Measurements from ENCODE around the gene ZNF329.

ZNF329 gene

DNA sequence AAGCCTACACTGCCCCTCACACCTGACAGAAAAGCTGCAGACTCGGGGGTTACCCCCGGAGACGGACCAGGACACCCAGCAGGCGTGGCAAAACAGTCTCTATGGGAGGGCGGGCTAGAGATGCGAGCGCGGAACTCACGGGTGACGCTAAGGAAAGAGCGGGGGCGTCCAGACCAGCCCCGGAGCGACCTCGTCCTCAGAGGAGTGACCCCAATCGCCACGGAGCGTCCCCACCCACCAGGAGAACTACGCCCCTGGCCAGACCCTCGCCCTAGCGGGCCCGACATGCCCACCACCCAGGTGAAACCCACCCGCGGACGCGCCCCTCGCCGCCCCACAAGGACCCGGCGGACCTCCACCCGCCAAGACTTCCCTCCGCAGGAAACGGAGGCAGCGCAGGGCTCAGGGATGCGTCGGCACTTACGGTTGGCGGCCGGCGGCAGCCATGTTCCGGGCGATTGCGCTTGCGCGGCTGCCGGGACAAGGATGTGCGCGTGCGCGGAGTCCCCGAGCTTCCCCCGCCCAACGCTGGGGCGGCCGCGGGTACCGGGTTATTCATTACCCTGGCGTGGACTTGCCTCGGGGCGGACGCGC lies at the start of gene ZNF329:
Gene ZNF329, minus strand, starts transcription at position 462 of the 594 bp plus-strand sequence. CDS start 21,286 bp downstream, outside the sequence.
- DNase-seq (ENCODE audit: insufficient read length, low spot score) (peak; percentile 99), FAIRE-seq (no peak)
- TF ChIP-seq POLR2A (IDR thresholded peaks at IDR 0.05; ENCODE audit: low read depth, low read length) = peak; percentile 97

DNA sequence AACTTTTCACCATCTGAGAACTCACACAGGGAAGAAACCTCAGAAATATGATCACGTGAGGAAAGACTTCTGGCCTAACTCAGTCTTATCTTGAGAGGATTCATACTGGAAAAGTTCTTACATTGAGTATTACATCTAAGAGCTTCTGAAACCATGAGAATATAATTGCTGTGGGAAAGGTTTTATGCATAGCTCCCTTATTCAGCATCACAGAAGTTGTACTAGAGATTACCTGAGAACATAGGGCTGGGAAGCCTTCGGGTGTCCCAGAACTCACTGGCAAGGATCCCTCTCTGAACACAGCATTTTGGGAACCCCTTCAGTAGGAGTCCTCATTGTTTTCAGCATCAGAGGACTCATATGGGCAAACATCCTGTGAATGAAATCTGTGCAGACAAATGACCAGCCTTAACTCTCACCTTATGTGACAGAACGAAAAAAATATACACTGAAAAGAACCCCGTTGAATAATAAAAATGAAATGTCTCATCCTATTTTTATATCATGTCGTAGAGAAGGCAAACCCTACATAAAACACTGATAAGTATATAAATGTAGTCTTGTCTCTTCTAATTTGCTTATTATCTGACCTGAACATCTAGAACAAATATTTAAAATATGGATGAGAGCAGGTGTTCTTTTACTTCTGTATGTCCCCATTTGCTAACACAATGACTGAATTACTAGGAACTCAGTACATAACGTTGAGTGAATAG lies 46.5 kb upstream of the ZNF329 start:
- TF ChIP-seq POLR2A (IDR thresholded peaks at IDR 0.05; ENCODE audit: low read depth, low read length) = no peak
- DNase-seq (ENCODE audit: insufficient read length, low spot score) (no peak), FAIRE-seq (no peak)

DNA sequence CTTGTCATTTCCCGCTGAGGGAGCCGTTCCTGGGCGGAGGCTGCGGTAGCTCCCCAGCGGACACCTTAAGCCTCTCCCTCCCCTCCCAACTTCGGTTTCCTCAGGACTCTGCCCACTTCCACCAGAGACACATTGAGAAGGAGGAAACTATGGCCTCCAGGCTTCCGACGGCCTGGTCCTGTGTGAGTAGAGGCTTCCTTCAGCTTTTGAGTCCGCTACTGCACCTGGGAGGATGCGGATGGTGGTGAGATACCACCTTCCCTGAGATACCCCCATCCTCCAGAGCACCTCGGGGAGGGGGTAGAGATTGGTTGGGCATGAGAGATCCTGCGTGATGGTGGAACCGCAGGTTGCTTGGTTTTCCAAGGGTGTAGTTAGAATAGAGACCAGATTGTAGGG lies 33.2 kb upstream of the ZNF329 start:
- no peak for TF ChIP-seq POLR2A (IDR thresholded peaks at IDR 0.05; ENCODE audit: low read depth, low read length)
- FAIRE-seq = no peak
- DNase-seq (ENCODE audit: insufficient read length, low spot score) = no peak

DNA sequence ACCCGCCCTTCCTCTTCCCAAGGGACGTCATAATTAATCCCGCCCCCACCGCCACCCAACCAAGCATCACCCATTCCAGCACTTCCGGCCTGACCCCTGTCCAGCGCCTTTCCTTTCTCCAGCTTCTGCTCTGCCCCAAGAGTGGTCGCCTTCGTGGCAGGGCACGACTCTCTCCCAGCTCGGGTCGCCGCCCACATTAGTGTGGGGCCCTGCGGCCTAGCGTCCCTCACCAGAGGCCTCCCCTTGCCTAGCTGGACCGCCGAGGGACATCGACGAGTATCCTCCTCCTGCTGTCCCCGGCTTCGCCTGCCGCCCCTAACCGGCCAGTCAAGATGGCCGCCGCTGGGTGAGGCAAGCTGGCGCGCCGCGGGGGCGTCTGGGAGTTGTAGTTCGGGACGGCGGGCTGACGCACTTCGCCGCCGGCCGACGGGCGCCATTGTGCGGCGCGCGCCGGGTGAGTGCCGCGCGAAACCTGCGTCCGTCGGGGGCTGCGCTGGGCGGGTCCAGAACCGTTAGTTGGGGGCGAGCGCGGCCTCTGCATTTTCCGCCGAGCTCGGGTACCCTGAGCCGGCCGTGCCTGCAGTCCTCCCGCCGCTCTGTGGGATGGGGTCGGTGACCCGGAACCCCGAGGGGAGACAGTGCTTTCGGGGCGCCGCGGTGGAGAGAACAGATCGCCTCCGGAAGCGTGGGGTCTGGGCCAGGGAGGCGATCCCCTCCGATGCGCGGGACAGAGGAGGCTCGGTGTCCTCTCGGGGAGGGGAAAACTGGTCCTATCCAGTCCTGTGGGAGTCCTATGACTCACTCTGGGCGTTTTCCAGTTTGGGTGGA lies 32.6 kb upstream of the ZNF329 start, which contains the start of gene ZNF274:
Gene ZNF274, plus strand, starts transcription at position 73 of the 828 bp plus-strand sequence. CDS start 905 bp downstream, outside the sequence.
- DNase-seq (ENCODE audit: insufficient read length, low spot score) (peak; percentile 78), FAIRE-seq (no peak)
- peak; percentile 70 for TF ChIP-seq POLR2A (IDR thresholded peaks at IDR 0.05; ENCODE audit: low read depth, low read length)

DNA sequence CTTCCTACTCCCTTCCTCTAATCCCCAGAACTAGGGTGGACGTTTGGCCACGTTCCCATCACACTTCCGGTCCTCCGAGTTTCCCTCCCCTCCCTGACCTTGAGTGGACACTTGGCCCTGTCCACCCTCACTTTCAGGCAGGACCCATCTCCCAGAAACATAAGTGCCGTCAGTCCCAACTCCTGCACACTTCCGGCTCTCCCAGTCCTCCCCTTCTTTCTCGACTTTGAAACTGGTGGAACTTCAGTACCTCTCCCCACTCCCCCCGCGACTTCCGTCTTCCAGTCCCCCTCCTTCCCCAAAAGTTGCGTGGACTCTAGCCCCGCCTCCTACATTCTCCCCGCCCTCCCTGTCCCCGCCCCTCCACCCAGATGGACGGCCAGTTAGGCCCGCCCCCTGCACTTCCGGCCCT lies 32.0 kb upstream of the ZNF329 start:
- TF ChIP-seq POLR2A (IDR thresholded peaks at IDR 0.05; ENCODE audit: low read depth, low read length) = no peak
- DNase-seq (ENCODE audit: insufficient read length, low spot score) (peak; percentile 68), FAIRE-seq (no peak)

DNA sequence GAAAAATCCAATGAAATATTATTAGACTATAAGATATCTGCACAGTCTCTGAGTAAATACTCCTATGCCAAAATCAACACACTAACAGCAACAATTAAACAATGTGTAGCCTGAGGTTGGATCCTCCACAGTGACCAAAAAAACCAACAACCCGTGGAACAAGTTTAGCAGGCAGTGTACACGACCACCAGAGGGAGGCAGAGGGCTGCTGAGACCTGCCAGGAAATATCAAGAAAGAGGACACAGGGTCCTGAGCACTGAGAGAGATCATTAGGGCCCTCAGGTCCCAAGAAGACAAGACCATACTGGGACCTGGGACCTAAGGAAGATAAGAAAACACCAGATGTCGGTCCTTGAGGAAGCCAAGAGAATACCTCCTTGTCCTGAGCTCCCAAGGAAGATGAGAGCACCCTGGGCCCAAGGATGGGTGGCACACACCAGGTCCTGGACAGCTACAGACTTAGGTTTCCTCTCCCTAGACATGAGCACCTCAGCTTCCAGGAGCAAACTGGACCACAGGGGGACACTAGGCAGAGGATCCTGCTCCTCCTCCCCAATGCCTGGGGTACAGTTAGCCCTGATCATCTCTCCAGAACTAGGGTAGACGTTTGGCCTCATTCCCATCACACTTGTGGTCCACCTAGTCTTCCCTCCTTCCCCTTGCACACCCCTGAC lies 31.4 kb upstream of the ZNF329 start:
- no peak for TF ChIP-seq POLR2A (IDR thresholded peaks at IDR 0.05; ENCODE audit: low read depth, low read length)
- FAIRE-seq = no peak
- peak; percentile 66 for DNase-seq (ENCODE audit: insufficient read length, low spot score)

DNA sequence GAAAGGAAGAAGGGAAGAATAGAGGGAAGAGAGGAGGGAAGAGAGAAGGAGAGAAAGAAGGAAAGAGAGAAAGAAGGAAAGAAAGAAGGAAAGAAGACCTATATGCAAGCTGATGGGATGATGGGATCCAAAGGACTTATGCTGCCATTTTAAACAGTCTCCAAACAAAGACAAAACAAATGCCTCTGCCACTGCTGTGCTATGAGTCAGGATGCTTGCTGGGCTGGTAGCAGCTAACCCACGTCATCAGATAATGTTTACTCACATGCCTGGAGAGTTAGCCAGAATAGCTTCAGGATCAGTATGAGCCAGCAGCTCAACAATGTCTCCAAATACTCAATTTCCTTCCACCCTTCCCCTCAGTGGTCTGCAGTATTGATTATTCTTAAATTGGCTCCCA lies 20.3 kb upstream of the ZNF329 start:
- TF ChIP-seq POLR2A (IDR thresholded peaks at IDR 0.05; ENCODE audit: low read depth, low read length) = no peak
- DNase-seq (ENCODE audit: insufficient read length, low spot score) = peak; percentile 86
- FAIRE-seq = peak; percentile 79

DNA sequence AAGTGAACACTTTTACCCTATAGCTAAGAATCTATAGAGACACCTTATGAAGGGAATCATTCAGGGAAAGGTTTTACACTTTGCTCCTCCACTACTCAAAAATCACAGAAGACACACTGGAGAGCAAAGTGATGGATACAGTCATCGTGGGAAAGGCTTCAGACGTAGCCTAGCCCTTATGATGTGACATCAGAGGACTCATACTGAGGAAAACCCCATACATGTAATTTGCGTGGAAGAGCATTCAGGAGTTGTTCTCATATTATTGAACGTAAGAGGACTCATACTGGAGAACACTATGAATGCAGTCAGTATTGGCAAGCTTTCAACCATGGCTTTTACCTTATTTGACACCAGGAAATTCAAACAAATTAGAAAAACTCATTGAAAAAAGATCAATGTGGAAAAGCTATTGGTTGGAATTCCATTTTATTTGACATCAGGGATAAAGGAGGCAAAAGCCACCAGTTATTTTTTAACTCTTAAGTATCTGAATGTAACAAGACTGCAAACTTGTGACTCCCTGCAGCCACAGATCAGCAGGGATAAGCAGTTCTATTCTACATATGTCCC lies 16.2 kb upstream of the ZNF329 start:
- TF ChIP-seq POLR2A (IDR thresholded peaks at IDR 0.05; ENCODE audit: low read depth, low read length) = no peak
- FAIRE-seq (no peak), DNase-seq (ENCODE audit: insufficient read length, low spot score) (no peak)

DNA sequence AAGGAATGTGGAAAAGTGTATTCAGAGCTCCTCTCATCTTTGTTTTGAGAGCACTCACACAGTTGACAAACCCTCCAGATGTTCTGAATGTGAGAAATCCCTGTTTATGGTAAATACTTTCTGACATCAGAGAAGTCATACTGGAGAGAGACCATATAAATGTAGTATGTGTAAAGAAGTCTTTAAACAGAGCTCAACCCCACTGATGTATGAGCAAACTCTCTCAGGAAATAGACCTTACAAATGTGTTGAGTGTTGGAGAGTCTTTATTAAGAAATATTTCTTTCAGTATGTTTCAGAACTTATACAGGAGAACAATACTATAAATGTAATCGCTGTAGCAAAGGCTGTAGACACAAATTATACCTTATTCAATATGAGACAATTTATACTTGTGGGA lies 15.7 kb upstream of the ZNF329 start:
- FAIRE-seq (no peak), DNase-seq (ENCODE audit: insufficient read length, low spot score) (no peak)
- TF ChIP-seq POLR2A (IDR thresholded peaks at IDR 0.05; ENCODE audit: low read depth, low read length) = no peak

DNA sequence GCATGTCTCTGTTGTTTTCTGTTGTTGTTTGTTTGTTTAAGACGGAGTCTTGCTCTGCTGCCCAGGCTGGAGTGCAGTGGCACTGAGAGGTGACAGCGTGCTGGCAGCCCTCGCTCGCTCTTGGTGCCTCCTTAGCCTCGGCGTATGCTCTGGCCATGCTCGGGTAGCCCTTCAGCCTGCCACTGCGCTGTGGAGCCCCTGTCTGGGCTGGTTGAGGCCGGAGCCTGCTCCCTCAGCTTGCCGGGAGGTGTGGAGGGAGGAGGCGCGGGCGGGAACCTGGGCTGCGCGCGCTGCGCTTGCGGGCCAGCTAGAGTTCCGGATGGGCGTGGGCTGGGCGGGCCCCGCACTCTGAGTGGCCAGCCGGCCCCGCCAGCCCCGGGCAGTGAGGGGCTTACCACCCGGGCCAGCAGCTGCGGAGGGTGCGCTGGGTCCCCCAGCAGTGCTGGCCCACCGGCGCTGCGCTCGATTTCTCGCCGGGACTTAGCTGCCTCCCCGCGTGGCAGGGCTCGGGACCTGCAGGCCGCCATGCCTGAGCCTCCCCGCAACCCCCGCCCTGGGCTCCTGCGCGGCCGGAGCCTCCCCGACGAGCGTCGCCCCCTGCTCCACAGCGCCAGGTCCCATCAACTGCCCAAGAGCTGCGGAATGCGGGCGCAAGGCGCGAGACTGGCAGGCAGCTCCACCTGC lies 6.6 kb upstream of the ZNF329 start:
- no peak for FAIRE-seq
- DNase-seq (ENCODE audit: insufficient read length, low spot score) = no peak
- no peak for TF ChIP-seq POLR2A (IDR thresholded peaks at IDR 0.05; ENCODE audit: low read depth, low read length)

DNA sequence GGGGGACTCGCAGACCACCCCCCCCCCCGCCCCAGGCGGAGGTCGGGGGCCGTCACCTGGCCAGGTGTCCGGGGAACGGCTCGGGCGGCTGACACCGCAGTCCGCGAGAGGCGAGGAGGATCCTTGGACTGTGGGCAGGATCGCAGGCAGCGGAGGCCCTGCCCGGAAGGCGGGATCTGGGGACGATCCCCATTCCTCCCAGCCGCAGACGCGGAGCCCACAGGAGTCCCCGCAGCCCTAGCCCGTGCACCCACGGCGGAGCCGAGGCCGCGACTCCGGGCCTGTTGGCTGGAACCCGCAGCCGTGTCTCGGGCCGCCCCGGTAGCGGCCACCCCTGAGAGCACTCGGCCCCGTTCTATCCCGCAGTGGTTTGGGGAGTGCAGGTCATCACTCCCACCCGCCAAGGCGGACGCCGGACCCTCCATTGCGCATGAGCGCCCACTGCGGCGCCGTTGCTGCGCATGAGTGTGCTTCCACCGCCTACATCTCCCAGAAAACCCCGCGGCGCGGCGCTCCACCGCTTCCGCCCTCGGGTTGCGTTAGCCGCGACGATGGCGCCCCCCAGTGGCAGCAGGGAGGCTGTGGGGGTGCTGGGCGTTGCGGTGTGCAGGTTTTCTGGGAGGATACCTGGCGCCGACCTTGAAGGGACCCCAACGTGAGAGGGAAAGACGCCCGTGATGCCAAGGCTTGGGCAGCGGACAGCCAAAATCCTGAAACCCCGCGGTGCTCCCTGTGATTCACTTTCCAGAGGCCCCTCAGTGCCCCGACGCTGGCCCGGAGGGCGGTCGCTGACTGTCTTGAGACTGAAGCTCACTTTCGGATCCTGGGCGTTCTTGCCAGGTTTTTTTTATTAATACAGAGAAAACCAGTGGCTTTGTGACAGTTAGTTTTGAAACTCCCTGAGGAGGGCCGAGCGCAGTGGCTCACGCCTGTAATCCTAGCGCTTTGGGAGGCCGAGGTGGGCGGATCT lies 4.4 kb upstream of the ZNF329 start:
- TF ChIP-seq POLR2A (IDR thresholded peaks at IDR 0.05; ENCODE audit: low read depth, low read length) = peak; percentile 75
- DNase-seq (ENCODE audit: insufficient read length, low spot score) = peak; percentile 85
- no peak for FAIRE-seq

DNA sequence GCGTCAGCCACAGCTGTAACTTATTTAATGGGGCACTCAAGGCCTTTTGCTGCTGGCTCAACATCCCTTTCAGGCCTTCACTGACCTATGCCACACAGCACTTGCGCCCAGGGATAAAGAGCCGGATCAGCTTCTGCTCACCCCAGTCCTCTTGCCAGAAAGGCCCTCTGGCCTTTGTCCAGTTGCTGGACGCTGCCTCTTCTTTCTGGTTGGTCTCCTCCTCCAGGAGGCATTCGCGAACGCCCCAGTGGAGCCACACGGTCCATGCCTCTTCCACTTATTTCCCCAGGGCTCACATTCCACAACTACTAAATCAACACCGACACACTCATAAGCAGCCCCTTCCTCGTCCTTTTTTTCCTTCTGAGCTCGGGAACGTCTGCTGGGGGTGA lies 3.7 kb upstream of the ZNF329 start:
- DNase-seq (ENCODE audit: insufficient read length, low spot score) (no peak), FAIRE-seq (no peak)
- TF ChIP-seq POLR2A (IDR thresholded peaks at IDR 0.05; ENCODE audit: low read depth, low read length) = no peak
